HepG2 (cell line): ENCODE results near the gene ACTR3. TPM values are rescaled to one million over a fixed set of nuclear protein-coding genes. Genes with fewer than 3 reads are reported as not detected.

Experiments used
- ATAC-seq: fragments of 200-7000 bp; cut with Tn5 transposase; 3 replicates; pipeline ENCODE4 v1.9.1; 2020; ENCODE audit warnings: mild to moderate bottlenecking, moderate library complexity
- BruUV-seq: library from RNA; stranded (reverse); fragments of 400-500 nt; replicated peaks from 2 replicates; lab custom pipeline; 2021; lab: Mats Ljungman, UMichigan
- CTCF ChIA-PET: fragments of 300-600 bp; formaldehyde crosslinking; extraction: SDS; loops from one replicate; lab custom pipeline; 2021; ENCODE audit warnings: low total read pairs, inconsistent platforms, low intra/inter-chr PET ratio; lab: Yijun Ruan, JAX
- POLR2A ChIA-PET: fragments of 350-600 bp; sonication (Branson Sonifier 250); formaldehyde crosslinking; loops from one replicate; lab custom pipeline; 2020; ENCODE audit warnings: antibody characterized with exemption, inconsistent platforms; lab: Yijun Ruan, JAX
- DNase-seq: peaks from one replicate; pipeline ENCODE4 v3.0.0-alpha.2; 2015; ENCODE audit warnings: low spot score
- FAIRE-seq: peaks from 3 replicates; lab custom pipeline; 2011; peaks lifted over from hg19 to GRCh38; lab: Jason Lieb, UNC
- H2AFZ ChIP-seq: one replicate; pipeline ENCODE4 v1.6.1; 2011; ENCODE audit warnings: low read length, inconsistent platforms
- H3K27ac ChIP-seq: fragments of 300-600 bp; 3 replicates; pipeline ENCODE4 v1.8.0; 2011; ENCODE audit warnings: mixed run types, mild to moderate bottlenecking, mixed read lengths, low read length, inconsistent platforms; ENCODE audit not compliant: insufficient read depth; ENCODE audit errors: extremely low read length
- H3K27me3 ChIP-seq, 2 experiments: fragments of 200-600 bp in 1 of 2; 2 replicates in 1 of 2; 3 replicates in 1 of 2; pipeline versions ENCODE4 v1.6.0 to v1.8.0; 2011; ENCODE audit warnings: low read length in 2 of 2, mild to moderate bottlenecking in 2 of 2, moderate library complexity in 2 of 2, inconsistent platforms in 1 of 2; ENCODE audit not compliant: insufficient read depth in 2 of 2, control insufficient read depth in 1 of 2
- H3K36me3 ChIP-seq, 2 experiments: fragments of 200-600 bp in 1 of 2; replicated peaks in 1 of 2; 2 replicates in 1 of 2; 3 replicates in 1 of 2; pipeline versions ENCODE4 v1.5.1 to v1.8.0; 2011; ENCODE audit warnings: low read length in 2 of 2, inconsistent platforms in 1 of 2; ENCODE audit not compliant: insufficient read depth in 2 of 2, control insufficient read depth in 1 of 2
- H3K4me1 ChIP-seq: 2 replicates; pipeline ENCODE4 v1.5.1; 2012; ENCODE audit warnings: low read length, inconsistent platforms; ENCODE audit not compliant: insufficient read depth
- H3K4me2 ChIP-seq: 2 replicates; pipeline ENCODE4 v1.6.0; 2011; ENCODE audit warnings: low read depth, low read length, inconsistent platforms
- H3K4me3 ChIP-seq, 3 experiments: fragments of 200-600 bp in 1 of 3; sonication (generic), shearing (Covaris generic) in 1 of 3; replicated peaks in 1 of 3; 2 replicates each; pipeline ENCODE4 v1.5.1; 2011 to 2016; ENCODE audit warnings: low read length in 3 of 3, inconsistent platforms in 2 of 3, low read depth in 2 of 3, mild to moderate bottlenecking in 2 of 3, control low read depth in 1 of 3, mixed read lengths in 1 of 3; ENCODE audit not compliant: insufficient read depth in 1 of 3
- H3K79me2 ChIP-seq: one replicate; pipeline ENCODE4 v1.6.1; 2011; ENCODE audit warnings: low read length, inconsistent platforms; ENCODE audit not compliant: insufficient read depth
- H3K9ac ChIP-seq: 2 replicates; pipeline ENCODE4 v1.6.0; 2011; ENCODE audit warnings: mild to moderate bottlenecking, low read depth, low read length, inconsistent platforms; ENCODE audit not compliant: insufficient read depth
- H3K9me3 ChIP-seq: 2 replicates; pipeline ENCODE4 v1.5.1; 2012; ENCODE audit warnings: mild to moderate bottlenecking, low read length
- H4K20me1 ChIP-seq: 2 replicates; pipeline ENCODE4 v1.6.0; 2011; ENCODE audit warnings: inconsistent platforms, mild to moderate bottlenecking, low read length, moderate library complexity; ENCODE audit not compliant: insufficient read depth
- CAMTA2 ChIP-seq: sonication (generic); formaldehyde crosslinking; IDR thresholded peaks from 2 replicates; pipeline ENCODE4 v1.4.0; 2020; ENCODE audit warnings: mild to moderate bottlenecking, missing genetic modification reagents, borderline replicate concordance
- DMAP1 ChIP-seq: IDR thresholded peaks from 2 replicates; pipeline ENCODE4 v1.6.1; 2016
- ERF ChIP-seq: IDR thresholded peaks from 2 replicates; pipeline ENCODE4 v1.6.1; 2018; ENCODE audit warnings: missing biosample characterization, missing genetic modification reagents
- MAFF ChIP-seq: IDR thresholded peaks from 2 replicates; pipeline ENCODE4 v1.6.1; 2011; ENCODE audit warnings: low read depth, low read length, improper control_type of control experiment
- MAFK ChIP-seq, 2 experiments: IDR thresholded peaks in 1 of 2; conservative IDR thresholded peaks in 1 of 2; 2 replicates each; pipeline ENCODE4 v1.6.1; 2011; ENCODE audit warnings: improper control_type of control experiment in 2 of 2, low read length in 2 of 2
- ZNF749 ChIP-seq: sonication (generic); formaldehyde crosslinking; IDR thresholded peaks from 2 replicates; pipeline ENCODE4 v1.8.0; 2022; ENCODE audit warnings: mild to moderate bottlenecking, missing genetic modification reagents, moderate library complexity, borderline replicate concordance
- WGBS: methylation state at CpG from one replicate; pipeline ENCODE4 v1.1.6; 2017; ENCODE audit warnings: low lambda C conversion rate; 5-methylcytosine and 5-hydroxymethylcytosine counted together
- in situ Hi-C: cut with HindIII; loops from 2 replicates; pipeline ENCODE4 v1.10.0; 2017; ENCODE audit warnings: low pct_unique_long_range_greater_than_20kb; ENCODE audit not compliant: extremely low pct_ligation_motif_present
- intact Hi-C: fragments of 100-400 bp; cut with micrococcal nuclease; formaldehyde crosslinking; loops from one replicate; pipeline ENCODE4 v1.10.0; 2022; ENCODE audit not compliant: unreplicated experiment
- polyA plus RNA-seq, 8 experiments: library from polyadenylated mRNA; depleted of rRNA in 3 of 8; stranded (reverse) in 7 of 8; unstranded in 1 of 8; fragments of >200 nt; fragmentation: Illumina TruSeq in 4 of 8; extraction: Trizol in 4 of 8; gene quantifications; 2 replicates each; pipeline versions ENCODE4 v1.2.1 to v1.2.3, GENCODE V29; 2011 to 2016; ENCODE audit warnings: low read depth in 4 of 8, missing spikeins in 1 of 8, mixed read lengths in 1 of 8; ENCODE audit not compliant: insufficient read depth in 1 of 8
- total RNA-seq, 5 experiments: library from RNA; depleted of rRNA; stranded (reverse); fragments of >200 nt; fragmentation: Illumina TruSeq; extraction: Trizol; gene quantifications; 2 replicates each; pipeline ENCODE4 v1.2.3, GENCODE V29; 2016; ENCODE audit warnings: low read depth in 1 of 5
- TF ChIP-seq, protein P1 (sequence below): fragments of 450-650 bp; IDR thresholded peaks from 2 replicates; pipeline ENCODE4 v1.6.1; 2017; ENCODE audit warnings: mild to moderate bottlenecking
- TF ChIP-seq, protein P2 (sequence below): sonication (generic); formaldehyde crosslinking; IDR thresholded peaks from 2 replicates; pipeline ENCODE4 v1.8.1; 2023; ENCODE audit warnings: mild to moderate bottlenecking, missing genetic modification reagents, borderline replicate concordance
- TF ChIP-seq, protein P3 (sequence below): sonication (generic); formaldehyde crosslinking; IDR thresholded peaks from 2 replicates; pipeline ENCODE4 v1.4.0; 2020; ENCODE audit warnings: missing genetic modification reagents, borderline replicate concordance

ACTR3 gene
- total and polyA plus RNA-seq, 2 of the 13 experiments (the other 11 are each of a cell fraction or from before 2014, with no cell fraction given) = 123 to 225 TPM

DNA sequence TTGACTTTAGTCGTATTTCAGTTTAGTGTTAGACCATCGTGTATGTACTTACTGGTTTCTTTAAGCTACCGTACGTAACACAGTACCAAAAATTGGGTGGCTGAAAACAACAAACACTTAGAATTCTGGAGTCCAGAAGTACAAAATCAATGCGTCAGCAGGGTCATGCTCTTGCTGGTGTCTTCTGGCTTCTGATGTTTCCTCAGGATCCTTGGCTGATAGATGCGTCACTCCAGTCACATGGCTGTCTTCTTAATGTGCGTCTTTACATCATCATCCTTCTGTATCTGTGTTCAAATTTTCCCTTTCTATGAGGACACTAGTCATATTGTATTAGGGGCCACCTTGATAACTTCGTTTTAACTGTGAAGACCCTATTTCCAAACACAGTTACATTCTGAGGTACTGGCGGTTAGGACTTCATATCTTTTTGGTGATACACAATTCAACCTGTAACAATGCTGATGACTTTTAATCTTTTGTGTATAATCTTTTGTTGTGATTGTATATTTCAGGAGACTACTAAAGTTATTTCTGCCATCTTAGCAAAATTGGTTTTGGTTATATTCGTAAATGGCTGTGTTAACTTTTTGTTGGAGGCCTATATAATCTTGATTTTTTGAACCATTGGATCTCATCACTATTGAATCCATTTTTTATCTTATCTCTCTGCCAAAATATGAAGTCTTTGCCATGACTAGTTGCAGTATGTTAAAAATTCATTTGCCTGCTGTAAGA lies 25.4 kb downstream of the ACTR3 start:
- Histone ChIP-seq H3K36me3 (peaks cover 16 to 55% of the 10 kb centered on the region in 2 experiments), H3K9me3 (no peaks in the 10 kb centered on the region), H3K79me2 (peaks cover 51% of the 10 kb centered on the region), H3K9ac (no peak overlapping the region), H3K4me3 (no peak overlapping the region), H4K20me1 (peaks cover 6% of the 10 kb centered on the region; the same call in 1 of the 2 replicates), H3K27ac (no peak overlapping the region), H3K4me1 (peaks cover 8% of the 10 kb centered on the region), H2AFZ (no peak overlapping the region), H3K27me3 (no peaks in the 10 kb centered on the region), H3K4me2 (no peak overlapping the region)
- WGBS = 94% methylated on average over 10 of the region's 10 CpGs
- no peak for TF ChIP-seq ZNF749 (CRISPR knock-in tag)
- TF ChIP-seq DMAP1 (CRISPR knock-in tag) = no peak
- peak; percentile 59 for TF ChIP-seq MAFF
- no peak for TF ChIP-seq CAMTA2 (CRISPR knock-in tag)
- TF ChIP-seq ERF (CRISPR knock-in tag) = no peak
- TF ChIP-seq, protein P1, sequence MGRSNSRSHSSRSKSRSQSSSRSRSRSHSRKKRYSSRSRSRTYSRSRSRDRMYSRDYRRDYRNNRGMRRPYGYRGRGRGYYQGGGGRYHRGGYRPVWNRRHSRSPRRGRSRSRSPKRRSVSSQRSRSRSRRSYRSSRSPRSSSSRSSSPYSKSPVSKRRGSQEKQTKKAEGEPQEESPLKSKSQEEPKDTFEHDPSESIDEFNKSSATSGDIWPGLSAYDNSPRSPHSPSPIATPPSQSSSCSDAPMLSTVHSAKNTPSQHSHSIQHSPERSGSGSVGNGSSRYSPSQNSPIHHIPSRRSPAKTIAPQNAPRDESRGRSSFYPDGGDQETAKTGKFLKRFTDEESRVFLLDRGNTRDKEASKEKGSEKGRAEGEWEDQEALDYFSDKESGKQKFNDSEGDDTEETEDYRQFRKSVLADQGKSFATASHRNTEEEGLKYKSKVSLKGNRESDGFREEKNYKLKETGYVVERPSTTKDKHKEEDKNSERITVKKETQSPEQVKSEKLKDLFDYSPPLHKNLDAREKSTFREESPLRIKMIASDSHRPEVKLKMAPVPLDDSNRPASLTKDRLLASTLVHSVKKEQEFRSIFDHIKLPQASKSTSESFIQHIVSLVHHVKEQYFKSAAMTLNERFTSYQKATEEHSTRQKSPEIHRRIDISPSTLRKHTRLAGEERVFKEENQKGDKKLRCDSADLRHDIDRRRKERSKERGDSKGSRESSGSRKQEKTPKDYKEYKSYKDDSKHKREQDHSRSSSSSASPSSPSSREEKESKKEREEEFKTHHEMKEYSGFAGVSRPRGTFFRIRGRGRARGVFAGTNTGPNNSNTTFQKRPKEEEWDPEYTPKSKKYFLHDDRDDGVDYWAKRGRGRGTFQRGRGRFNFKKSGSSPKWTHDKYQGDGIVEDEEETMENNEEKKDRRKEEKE = no peak
- TF ChIP-seq, protein P2, sequence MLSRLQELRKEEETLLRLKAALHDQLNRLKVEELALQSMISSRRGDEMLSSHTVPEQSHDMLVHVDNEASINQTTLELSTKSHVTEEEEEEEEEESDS (CRISPR knock-in tag) = no peak
- TF ChIP-seq MAFK (conservative IDR thresholded peaks at IDR 0.05 in 1 of 2, IDR thresholded peaks at IDR 0.05 in 1 of 2; ENCODE audit: low read length in 2 of 2) = peak; percentile 48 to 68
- TF ChIP-seq, protein P3, sequence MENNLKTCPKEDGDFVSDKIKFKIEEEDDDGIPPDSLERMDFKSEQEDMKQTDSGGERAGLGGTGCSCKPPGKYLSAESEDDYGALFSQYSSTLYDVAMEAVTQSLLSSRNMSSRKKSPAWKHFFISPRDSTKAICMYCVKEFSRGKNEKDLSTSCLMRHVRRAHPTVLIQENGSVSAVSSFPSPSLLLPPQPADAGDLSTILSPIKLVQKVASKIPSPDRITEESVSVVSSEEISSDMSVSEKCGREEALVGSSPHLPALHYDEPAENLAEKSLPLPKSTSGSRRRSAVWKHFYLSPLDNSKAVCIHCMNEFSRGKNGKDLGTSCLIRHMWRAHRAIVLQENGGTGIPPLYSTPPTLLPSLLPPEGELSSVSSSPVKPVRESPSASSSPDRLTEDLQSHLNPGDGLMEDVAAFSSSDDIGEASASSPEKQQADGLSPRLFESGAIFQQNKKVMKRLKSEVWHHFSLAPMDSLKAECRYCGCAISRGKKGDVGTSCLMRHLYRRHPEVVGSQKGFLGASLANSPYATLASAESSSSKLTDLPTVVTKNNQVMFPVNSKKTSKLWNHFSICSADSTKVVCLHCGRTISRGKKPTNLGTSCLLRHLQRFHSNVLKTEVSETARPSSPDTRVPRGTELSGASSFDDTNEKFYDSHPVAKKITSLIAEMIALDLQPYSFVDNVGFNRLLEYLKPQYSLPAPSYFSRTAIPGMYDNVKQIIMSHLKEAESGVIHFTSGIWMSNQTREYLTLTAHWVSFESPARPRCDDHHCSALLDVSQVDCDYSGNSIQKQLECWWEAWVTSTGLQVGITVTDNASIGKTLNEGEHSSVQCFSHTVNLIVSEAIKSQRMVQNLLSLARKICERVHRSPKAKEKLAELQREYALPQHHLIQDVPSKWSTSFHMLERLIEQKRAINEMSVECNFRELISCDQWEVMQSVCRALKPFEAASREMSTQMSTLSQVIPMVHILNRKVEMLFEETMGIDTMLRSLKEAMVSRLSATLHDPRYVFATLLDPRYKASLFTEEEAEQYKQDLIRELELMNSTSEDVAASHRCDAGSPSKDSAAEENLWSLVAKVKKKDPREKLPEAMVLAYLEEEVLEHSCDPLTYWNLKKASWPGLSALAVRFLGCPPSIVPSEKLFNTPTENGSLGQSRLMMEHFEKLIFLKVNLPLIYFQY (CRISPR knock-in tag) = no peak
- CTCF ChIA-PET = no interaction called here
- DNase-seq (no peak), ATAC-seq (no peak), FAIRE-seq (no peak)
- intact Hi-C loops = no loop called here
- in situ Hi-C loops = no loop called here
- POLR2A ChIA-PET = no interaction called here
- no TSS peak for BruUV-seq
